ENCODE measurements around the gene TMEM212. TPM values are rescaled to one million over a fixed set of nuclear protein-coding genes. Genes with fewer than 3 reads are reported as not detected.

The TMEM212 gene
- total RNA-seq, 1 donor from 2014 or later: not detected

DNA sequence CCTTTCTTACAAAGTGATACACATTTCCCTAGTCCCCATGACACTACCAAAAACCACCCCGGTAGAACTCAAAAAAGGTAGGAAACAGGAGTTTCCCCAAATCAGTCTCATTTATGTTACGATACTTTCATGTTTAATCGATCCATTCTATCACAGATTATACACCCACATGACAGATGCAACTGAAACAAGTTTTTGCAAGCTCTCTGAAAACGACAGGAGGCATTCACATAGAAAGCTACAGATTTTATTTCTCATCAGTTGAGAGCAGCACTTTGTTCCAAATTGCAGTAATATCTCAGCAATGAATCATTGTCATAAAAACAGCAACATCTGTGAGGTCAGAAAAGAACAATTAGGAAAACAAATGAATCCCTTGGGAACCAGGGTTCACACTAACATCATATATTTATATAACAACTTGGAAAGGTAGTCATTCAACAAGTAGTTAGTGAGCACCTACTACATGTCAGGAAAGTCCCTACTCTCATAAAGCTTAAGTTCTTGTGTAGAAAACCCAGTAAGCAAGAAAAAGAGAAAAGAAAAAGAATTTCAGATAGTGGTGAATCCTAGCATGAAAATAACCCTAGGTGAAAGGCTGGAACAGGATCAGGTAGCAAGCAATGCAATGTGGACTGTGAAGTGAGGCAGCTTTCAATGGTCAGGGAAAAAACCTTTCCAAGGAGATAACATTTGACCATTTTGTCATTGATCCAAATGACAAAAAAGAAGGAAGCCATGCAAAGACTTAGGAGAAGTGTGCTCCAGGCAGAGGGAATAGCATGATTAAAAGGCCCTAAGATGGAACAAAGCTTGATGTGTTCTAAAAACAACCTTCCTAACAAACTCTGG, 41.2 kb upstream of the TMEM212 start:
- peaks cover 53% of the 10 kb centered on the region for H3K4me1 Mint-ChIP-seq (ENCODE audit: unreplicated experiment)
- peaks cover 5% of the 10 kb centered on the region for H3K36me3 Mint-ChIP-seq (ENCODE audit: unreplicated experiment)
- peak overlapping the region; percentile 64 for H3K27ac Mint-ChIP-seq (ENCODE audit: unreplicated experiment)
- no peak overlapping the region for H3K4me3 Mint-ChIP-seq (ENCODE audit: unreplicated experiment)
- H3K9me3 Mint-ChIP-seq (ENCODE audit: unreplicated experiment): no peaks in the 10 kb centered on the region
- TF ChIP-seq, protein P1, sequence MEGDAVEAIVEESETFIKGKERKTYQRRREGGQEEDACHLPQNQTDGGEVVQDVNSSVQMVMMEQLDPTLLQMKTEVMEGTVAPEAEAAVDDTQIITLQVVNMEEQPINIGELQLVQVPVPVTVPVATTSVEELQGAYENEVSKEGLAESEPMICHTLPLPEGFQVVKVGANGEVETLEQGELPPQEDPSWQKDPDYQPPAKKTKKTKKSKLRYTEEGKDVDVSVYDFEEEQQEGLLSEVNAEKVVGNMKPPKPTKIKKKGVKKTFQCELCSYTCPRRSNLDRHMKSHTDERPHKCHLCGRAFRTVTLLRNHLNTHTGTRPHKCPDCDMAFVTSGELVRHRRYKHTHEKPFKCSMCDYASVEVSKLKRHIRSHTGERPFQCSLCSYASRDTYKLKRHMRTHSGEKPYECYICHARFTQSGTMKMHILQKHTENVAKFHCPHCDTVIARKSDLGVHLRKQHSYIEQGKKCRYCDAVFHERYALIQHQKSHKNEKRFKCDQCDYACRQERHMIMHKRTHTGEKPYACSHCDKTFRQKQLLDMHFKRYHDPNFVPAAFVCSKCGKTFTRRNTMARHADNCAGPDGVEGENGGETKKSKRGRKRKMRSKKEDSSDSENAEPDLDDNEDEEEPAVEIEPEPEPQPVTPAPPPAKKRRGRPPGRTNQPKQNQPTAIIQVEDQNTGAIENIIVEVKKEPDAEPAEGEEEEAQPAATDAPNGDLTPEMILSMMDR (IDR thresholded peaks at IDR 0.05): no peak
- H3K27me3 Mint-ChIP-seq (ENCODE audit: unreplicated experiment): no peaks in the 10 kb centered on the region
- DNase-seq (ENCODE audit: extremely low spot score, unreplicated experiment): no peak

DNA sequence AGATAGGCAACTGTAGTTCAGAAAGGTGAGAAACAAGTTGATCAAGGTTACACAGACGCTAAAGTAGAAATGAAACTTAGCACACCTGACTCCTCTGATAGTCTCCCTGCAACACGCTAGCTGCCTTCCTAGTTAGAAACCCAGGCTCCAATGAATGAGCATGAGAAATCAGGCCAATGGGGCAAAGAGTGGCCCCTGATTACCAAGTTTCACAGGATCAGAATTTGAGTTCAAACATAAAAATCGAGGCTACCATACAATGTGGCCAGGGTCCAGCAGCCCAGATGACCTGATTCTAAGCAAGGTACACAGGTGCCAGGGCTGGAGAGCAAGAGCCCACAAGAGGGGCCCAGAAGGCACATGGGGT, 40.6 kb upstream of the TMEM212 start:
- no peak overlapping the region for H3K27ac Mint-ChIP-seq (ENCODE audit: unreplicated experiment)
- no peaks in the 10 kb centered on the region for H3K9me3 Mint-ChIP-seq (ENCODE audit: unreplicated experiment)
- H3K36me3 Mint-ChIP-seq (ENCODE audit: unreplicated experiment): peaks cover 5% of the 10 kb centered on the region
- TF ChIP-seq, protein P1 (IDR thresholded peaks at IDR 0.05): no peak
- peaks cover 59% of the 10 kb centered on the region for H3K4me1 Mint-ChIP-seq (ENCODE audit: unreplicated experiment)
- DNase-seq (ENCODE audit: extremely low spot score, unreplicated experiment): no peak
- H3K4me3 Mint-ChIP-seq (ENCODE audit: unreplicated experiment): no peak overlapping the region
- H3K27me3 Mint-ChIP-seq (ENCODE audit: unreplicated experiment): no peaks in the 10 kb centered on the region

DNA sequence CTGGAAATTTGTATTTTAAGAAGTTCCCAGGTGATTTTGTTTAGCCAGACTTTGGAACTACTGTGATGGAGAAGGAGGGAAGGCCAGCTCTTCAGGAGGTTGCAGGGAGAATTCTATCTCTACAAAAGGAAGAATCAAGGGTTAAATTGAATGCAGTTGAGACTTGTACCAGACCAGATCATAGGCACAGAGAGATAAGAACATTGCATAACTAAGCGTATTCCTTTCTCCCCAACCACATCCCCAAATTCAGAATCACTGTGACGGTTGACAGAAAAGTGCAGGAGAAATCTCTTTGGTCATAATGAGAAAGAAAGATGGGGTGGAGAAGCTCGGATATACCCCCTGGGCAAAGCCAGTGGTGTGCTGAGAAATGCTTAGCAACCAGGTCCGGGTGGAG, 40.1 kb upstream of the TMEM212 start:
- H3K36me3 Mint-ChIP-seq (ENCODE audit: unreplicated experiment): peaks cover 5% of the 10 kb centered on the region
- no peak for DNase-seq (ENCODE audit: extremely low spot score, unreplicated experiment)
- H3K4me1 Mint-ChIP-seq (ENCODE audit: unreplicated experiment): peaks cover 62% of the 10 kb centered on the region

DNA sequence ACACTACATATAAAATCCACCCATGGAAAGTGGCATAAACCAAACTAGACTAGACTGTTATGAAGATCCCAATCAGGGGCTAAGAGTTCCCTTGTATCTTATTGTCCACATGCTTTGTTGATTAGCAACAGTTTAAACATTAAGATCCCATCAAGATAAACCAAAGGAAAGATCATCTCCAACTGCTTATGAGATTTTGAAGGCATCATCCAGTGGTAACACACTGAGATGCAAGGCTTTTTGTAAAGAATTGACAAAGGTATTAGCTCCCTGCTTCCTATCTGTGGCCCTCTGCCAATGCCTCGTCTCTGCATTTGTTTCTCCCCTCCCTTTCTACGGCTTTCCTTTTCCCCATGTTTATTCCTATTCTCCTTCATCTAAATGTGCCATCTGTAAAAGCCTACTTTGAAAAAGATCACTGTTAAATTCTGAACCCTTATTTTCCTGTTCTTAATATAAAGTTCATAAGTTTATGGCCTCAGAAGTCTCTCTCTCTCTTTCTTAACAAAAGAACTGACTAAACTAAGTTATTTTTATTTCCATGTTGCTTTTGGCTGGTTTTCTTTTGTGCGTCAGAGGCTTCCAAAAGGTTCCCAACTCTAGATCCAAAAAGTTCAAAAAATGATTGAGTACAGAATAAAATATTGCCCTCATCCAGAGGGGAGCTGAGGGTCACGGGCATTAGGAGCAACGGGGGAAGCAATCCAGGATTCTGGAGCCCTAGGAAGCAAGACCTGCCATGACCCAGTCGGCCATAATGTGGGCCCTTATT, 38.3 kb upstream of the TMEM212 start:
- H3K4me1 Mint-ChIP-seq (ENCODE audit: unreplicated experiment): peaks cover 71% of the 10 kb centered on the region
- TF ChIP-seq, protein P1 (IDR thresholded peaks at IDR 0.05): no peak
- peaks cover 5% of the 10 kb centered on the region for H3K36me3 Mint-ChIP-seq (ENCODE audit: unreplicated experiment)
- DNase-seq (ENCODE audit: extremely low spot score, unreplicated experiment): no peak
- H3K4me3 Mint-ChIP-seq (ENCODE audit: unreplicated experiment): peak overlapping the region; percentile 23
- H3K9me3 Mint-ChIP-seq (ENCODE audit: unreplicated experiment): no peaks in the 10 kb centered on the region
- H3K27me3 Mint-ChIP-seq (ENCODE audit: unreplicated experiment): no peaks in the 10 kb centered on the region
- peak overlapping the region; percentile 88 for H3K27ac Mint-ChIP-seq (ENCODE audit: unreplicated experiment)

More for the DNA sequence above, 40.1 kb upstream of the TMEM212 start:
- TF ChIP-seq, protein P1 (IDR thresholded peaks at IDR 0.05): no peak
- Mint-ChIP-seq H3K27me3 (ENCODE audit: unreplicated experiment) (no peaks in the 10 kb centered on the region), H3K9me3 (ENCODE audit: unreplicated experiment) (no peaks in the 10 kb centered on the region), H3K4me3 (ENCODE audit: unreplicated experiment) (no peak overlapping the region), H3K27ac (ENCODE audit: unreplicated experiment) (no peak overlapping the region)

DNA sequence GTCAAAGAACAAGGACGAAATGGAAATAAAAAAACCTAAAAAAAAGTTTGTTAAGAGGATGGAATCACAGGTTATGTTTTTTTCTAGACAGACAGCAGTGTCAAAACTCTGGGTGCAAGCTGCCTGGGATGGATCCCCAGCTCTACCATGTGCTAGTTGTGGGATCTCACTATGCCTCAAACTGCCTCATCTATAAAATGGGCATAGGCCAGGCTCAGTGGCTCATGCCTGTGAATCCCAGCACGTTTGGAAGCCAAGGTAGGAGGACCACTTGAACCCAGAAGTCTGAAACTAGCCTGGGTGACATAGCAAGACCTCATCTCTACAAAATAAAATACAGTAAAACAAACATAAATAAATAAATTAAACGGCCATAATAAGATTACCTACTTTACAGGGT, 37.5 kb upstream of the TMEM212 start:
- H3K36me3 Mint-ChIP-seq (ENCODE audit: unreplicated experiment): peaks cover 5% of the 10 kb centered on the region
- TF ChIP-seq, protein P1 (IDR thresholded peaks at IDR 0.05): no peak
- H3K9me3 Mint-ChIP-seq (ENCODE audit: unreplicated experiment): no peaks in the 10 kb centered on the region
- H3K27ac Mint-ChIP-seq (ENCODE audit: unreplicated experiment): peak overlapping the region; percentile 88
- DNase-seq (ENCODE audit: extremely low spot score, unreplicated experiment): no peak
- peaks cover 71% of the 10 kb centered on the region for H3K4me1 Mint-ChIP-seq (ENCODE audit: unreplicated experiment)
- H3K4me3 Mint-ChIP-seq (ENCODE audit: unreplicated experiment): no peak overlapping the region
- H3K27me3 Mint-ChIP-seq (ENCODE audit: unreplicated experiment): no peaks in the 10 kb centered on the region
